Measurements from ENCODE around the gene SCN1A. TPM values are rescaled to one million over a fixed set of nuclear protein-coding genes. Genes with fewer than 3 reads are reported as not detected.

Gene SCN1A
- total RNA-seq, 1 donor from 2014 or later: not detected

GRCh38 chr2:166084301-166084700 lies 43.5 kb downstream of the SCN1A start:
- no peak for DNase-seq (ENCODE audit: extremely low read depth, low read depth, low spot score)

- no peak for DNase-seq (ENCODE audit: extremely low read depth, low read depth, low spot score)
These were observed 45.1 kb downstream of the SCN1A start for GRCh38 chr2:166082736-166083135.

- DNase-seq (ENCODE audit: extremely low read depth, low read depth, low spot score): no peak
These were observed 46.0 kb downstream of the SCN1A start for GRCh38 chr2:166081852-166082251.

GRCh38 chr2:166081131-166081632 lies 46.6 kb downstream of the SCN1A start:
- no peak for DNase-seq (ENCODE audit: extremely low read depth, low read depth, low spot score)

- DNase-seq (ENCODE audit: extremely low read depth, low read depth, low spot score): no peak
These were observed 53.4 kb downstream of the SCN1A start for GRCh38 chr2:166074430-166074829.

- no peak for DNase-seq (ENCODE audit: extremely low read depth, low read depth, low spot score)
These were observed 53.8 kb downstream of the SCN1A start for GRCh38 chr2:166074011-166074410.

GRCh38 chr2:166070231-166070630 lies 57.6 kb downstream of the SCN1A start:
- no peak for DNase-seq (ENCODE audit: extremely low read depth, low read depth, low spot score)

GRCh38 chr2:166068981-166069380 lies 58.8 kb downstream of the SCN1A start:
- DNase-seq (ENCODE audit: extremely low read depth, low read depth, low spot score): no peak

- no peak for DNase-seq (ENCODE audit: extremely low read depth, low read depth, low spot score)
These were observed 60.6 kb downstream of the SCN1A start for GRCh38 chr2:166067229-166067628.

- DNase-seq (ENCODE audit: extremely low read depth, low read depth, low spot score): no peak
These were observed 67.6 kb downstream of the SCN1A start for GRCh38 chr2:166060191-166060590.

GRCh38 chr2:166057370-166058164 lies 70.3 kb downstream of the SCN1A start:
- peak; percentile 79 for DNase-seq (ENCODE audit: extremely low read depth, low read depth, low spot score)

- no peak for DNase-seq (ENCODE audit: extremely low read depth, low read depth, low spot score)
These were observed 82.9 kb downstream of the SCN1A start for GRCh38 chr2:166044853-166045483.

- DNase-seq (ENCODE audit: extremely low read depth, low read depth, low spot score): no peak
These were observed 84.9 kb downstream of the SCN1A start for GRCh38 chr2:166042768-166043390.

- no peak for DNase-seq (ENCODE audit: extremely low read depth, low read depth, low spot score)
These were observed 85.5 kb downstream of the SCN1A start for GRCh38 chr2:166042356-166042755.

- DNase-seq (ENCODE audit: extremely low read depth, low read depth, low spot score): no peak
These were observed 86.2 kb downstream of the SCN1A start for GRCh38 chr2:166041613-166042012.

- no peak for DNase-seq (ENCODE audit: extremely low read depth, low read depth, low spot score)
These were observed 95.5 kb downstream of the SCN1A start for GRCh38 chr2:166032361-166032760.

- DNase-seq (ENCODE audit: extremely low read depth, low read depth, low spot score): no peak
These were observed 96.8 kb downstream of the SCN1A start for GRCh38 chr2:166031054-166031453.

- no peak for DNase-seq (ENCODE audit: extremely low read depth, low read depth, low spot score)
These were observed 102.5 kb downstream of the SCN1A start for GRCh38 chr2:166025313-166025712.

GRCh38 chr2:166017208-166017607 lies 110.6 kb downstream of the SCN1A start:
- DNase-seq (ENCODE audit: extremely low read depth, low read depth, low spot score): no peak

- DNase-seq (ENCODE audit: extremely low read depth, low read depth, low spot score): no peak
These were observed 113.9 kb downstream of the SCN1A start for GRCh38 chr2:166013878-166014277.

GRCh38 chr2:166011660-166012059 lies 116.2 kb downstream of the SCN1A start:
- no peak for DNase-seq (ENCODE audit: extremely low read depth, low read depth, low spot score)

- DNase-seq (ENCODE audit: extremely low read depth, low read depth, low spot score): no peak
These were observed 127.4 kb downstream of the SCN1A start for GRCh38 chr2:166000401-166000800.
